H9 (cell line): ENCODE measurements around the gene CNMD. TPM values are rescaled to one million over a fixed set of nuclear protein-coding genes. Genes with fewer than 3 reads are reported as not detected.
"Not testable (repeated sequence)": the region's sequence is repeated elsewhere in the genome, so short reads cannot be mapped to it uniquely, and the experiment has no call there.

Source experiments
- DNase-seq: peaks from one replicate; pipeline ENCODE4 v3.0.0-alpha.2; 2017
- H2AFZ ChIP-seq: one replicate; pipeline ENCODE4 v1.6.1; 2013; ENCODE audit warnings: mild to moderate bottlenecking, low read length, control low read depth, moderate library complexity
- H2AK5ac ChIP-seq: 2 replicates; pipeline ENCODE4 v1.6.1; 2013; ENCODE audit warnings: low read length, control low read depth, mixed read lengths; ENCODE audit not compliant: insufficient read length
- H2BK120ac ChIP-seq: one replicate; pipeline ENCODE4 v1.6.1; 2013; ENCODE audit warnings: low read depth, mild to moderate bottlenecking, low read length, control low read depth, inconsistent platforms; ENCODE audit not compliant: poor library complexity, severe bottlenecking
- H2BK12ac ChIP-seq: 2 replicates; pipeline ENCODE4 v1.6.1; 2013; ENCODE audit warnings: low read length, control low read depth, mixed read lengths, low read depth; ENCODE audit not compliant: insufficient read length
- H2BK15ac ChIP-seq: 2 replicates; pipeline ENCODE4 v1.6.1; 2013; ENCODE audit warnings: low read depth, low read length, control low read depth
- H2BK20ac ChIP-seq: one replicate; pipeline ENCODE4 v1.6.1; 2013; ENCODE audit warnings: low read depth, mild to moderate bottlenecking, low read length, control low read depth, inconsistent platforms; ENCODE audit not compliant: poor library complexity, severe bottlenecking
- H2BK5ac ChIP-seq: 2 replicates; pipeline ENCODE4 v1.6.1; 2013; ENCODE audit warnings: low read length, control low read depth, mixed read lengths; ENCODE audit not compliant: insufficient read length
- H3K14ac ChIP-seq: 2 replicates; pipeline ENCODE4 v1.6.1; 2013; ENCODE audit warnings: low read length, control low read depth; ENCODE audit not compliant: insufficient read depth
- H3K18ac ChIP-seq: 2 replicates; pipeline ENCODE4 v1.6.1; 2013; ENCODE audit warnings: low read depth, mild to moderate bottlenecking, mixed read lengths, low read length, control low read depth; ENCODE audit not compliant: insufficient read length
- H3K23ac ChIP-seq: 2 replicates; pipeline ENCODE4 v1.6.1; 2013; ENCODE audit warnings: low read length, control low read depth, mixed read lengths, low read depth; ENCODE audit not compliant: insufficient read length
- H3K23me2 ChIP-seq: 2 replicates; pipeline ENCODE4 v1.6.1; 2013; ENCODE audit warnings: low read depth, mild to moderate bottlenecking, mixed read lengths, low read length, control low read depth; ENCODE audit not compliant: insufficient read length, poor library complexity, severe bottlenecking
- H3K27ac ChIP-seq: 2 replicates; pipeline ENCODE4 v1.5.1; 2013; ENCODE audit warnings: low read length, control low read depth, mixed read lengths, low read depth; ENCODE audit not compliant: insufficient read length
- H3K27me3 ChIP-seq: 2 replicates; pipeline ENCODE4 v1.6.1; 2013; ENCODE audit warnings: low read length, control low read depth, inconsistent platforms; ENCODE audit not compliant: insufficient read depth
- H3K4ac ChIP-seq: 2 replicates; pipeline ENCODE4 v1.6.1; 2013; ENCODE audit warnings: low read depth, mild to moderate bottlenecking, control low read depth, inconsistent platforms, low read length, moderate library complexity
- H3K4me1 ChIP-seq: 2 replicates; pipeline ENCODE4 v1.6.1; 2013; ENCODE audit warnings: low read length, control low read depth, inconsistent platforms; ENCODE audit not compliant: insufficient read depth
- H3K4me2 ChIP-seq: 2 replicates; pipeline ENCODE4 v1.6.1; 2013; ENCODE audit warnings: low read length, control low read depth, mixed read lengths; ENCODE audit not compliant: insufficient read length, insufficient read depth
- H3K56ac ChIP-seq: 2 replicates; pipeline ENCODE4 v1.6.1; 2013; ENCODE audit warnings: low read depth, mild to moderate bottlenecking, mixed read lengths, low read length, control low read depth; ENCODE audit not compliant: insufficient read length
- H3K79me1 ChIP-seq: 2 replicates; pipeline ENCODE4 v1.6.1; 2013; ENCODE audit warnings: low read depth, mild to moderate bottlenecking, moderate library complexity, low read length, control low read depth, inconsistent platforms; ENCODE audit not compliant: insufficient read depth, poor library complexity, severe bottlenecking
- H3K79me2 ChIP-seq: 2 replicates; pipeline ENCODE4 v1.6.1; 2013; ENCODE audit warnings: low read length, control low read depth, inconsistent platforms; ENCODE audit not compliant: insufficient read depth
- H3K9ac ChIP-seq: 2 replicates; pipeline ENCODE4 v1.6.1; 2013; ENCODE audit warnings: low read length, control low read depth, mixed read lengths; ENCODE audit not compliant: insufficient read length; ENCODE audit errors: extremely low read depth
- H3K9me3 ChIP-seq: one replicate; pipeline ENCODE4 v1.6.1; 2013; ENCODE audit warnings: low read depth, low read length, inconsistent platforms; ENCODE audit not compliant: control insufficient read depth
- H3T11ph ChIP-seq: one replicate; pipeline ENCODE4 v1.6.1; 2013; ENCODE audit warnings: mild to moderate bottlenecking, low read length, control low read depth, inconsistent platforms
- H4K20me1 ChIP-seq: one replicate; pipeline ENCODE4 v1.6.1; 2013; ENCODE audit not compliant: control insufficient read depth, insufficient read length, insufficient read depth
- H4K5ac ChIP-seq: 2 replicates; pipeline ENCODE4 v1.6.1; 2013; ENCODE audit warnings: low read depth, mild to moderate bottlenecking, mixed read lengths, low read length, control low read depth; ENCODE audit not compliant: insufficient read length
- H4K8ac ChIP-seq: replicated peaks from 2 replicates; pipeline ENCODE4 v1.6.1; 2013; ENCODE audit warnings: low read length, control low read depth, mixed read lengths, low read depth; ENCODE audit not compliant: insufficient read length
- H4K91ac ChIP-seq: 2 replicates; pipeline ENCODE4 v1.6.1; 2013; ENCODE audit warnings: low read depth, mild to moderate bottlenecking, moderate library complexity, mixed read lengths, low read length, control low read depth; ENCODE audit not compliant: insufficient read length
- H3K27ac Mint-ChIP-seq, 3 experiments: 2 replicates in 2 of 3; 3 replicates in 1 of 3; pipeline ENCODE4 v1.8.0; 2020 to 2021; ENCODE audit warnings: mixed read lengths in 3 of 3, mild to moderate bottlenecking in 1 of 3, moderate library complexity in 1 of 3
- H3K27me3 Mint-ChIP-seq: 2 replicates; pipeline ENCODE4 v1.8.0; 2021; ENCODE audit warnings: low read depth, mild to moderate bottlenecking, moderate library complexity, mixed read lengths
- H3K36me3 Mint-ChIP-seq, 3 experiments: 2 replicates in 2 of 3; 3 replicates in 1 of 3; pipeline ENCODE4 v1.8.0; 2020 to 2021; ENCODE audit warnings: low read depth in 3 of 3, mixed read lengths in 3 of 3; ENCODE audit not compliant: insufficient read depth in 1 of 3
- H3K4me1 Mint-ChIP-seq, 2 experiments: 2 replicates each; pipeline ENCODE4 v1.8.0; 2020; ENCODE audit warnings: mixed read lengths in 2 of 2
- H3K4me3 Mint-ChIP-seq, 2 experiments: 2 replicates in 1 of 2; 3 replicates in 1 of 2; pipeline ENCODE4 v1.8.0; 2020 to 2021; ENCODE audit warnings: mild to moderate bottlenecking in 2 of 2, mixed read lengths in 2 of 2, moderate library complexity in 1 of 2
- H3K9me3 Mint-ChIP-seq, 2 experiments: 2 replicates in 1 of 2; 3 replicates in 1 of 2; pipeline ENCODE4 v1.8.0; 2020; ENCODE audit warnings: mild to moderate bottlenecking in 2 of 2, mixed read lengths in 2 of 2, moderate library complexity in 1 of 2
- CTCF ChIP-seq: fragments of 200-600 bp; sonication (generic); conservative IDR thresholded peaks from 3 replicates; pipeline ENCODE4 v1.8.0; 2021; ENCODE audit warnings: antibody characterized with exemption, mild to moderate bottlenecking
- WGBS: extraction: QIAGEN DNeasy Blood & Tissue Kit; methylation state at CpG from one replicate; pipeline ENCODE4 v1.1.7; 2013; ENCODE audit warnings: missing lambda C conversion rate, low lambda C conversion rate, mixed read lengths; ENCODE audit not compliant: insufficient read length; ENCODE audit errors: extremely low coverage; 5-methylcytosine and 5-hydroxymethylcytosine counted together
- total RNA-seq: library from RNA; stranded (reverse); gene quantifications from 2 replicates; pipeline ENCODE4 v1.2.1, GENCODE V29; 2021

Gene CNMD
- total RNA-seq, 1 experiment from 2014 or later = 96.0 TPM

GRCh38 chr13:52686376-52686775 is 53.2 kb downstream of the CNMD start:
- Histone ChIP-seq H3K23ac (no peak overlapping the region), H3K56ac (no peak overlapping the region), H3K27me3 (no peaks in the 10 kb centered on the region), H3T11ph (no peak overlapping the region), H3K18ac (no peak overlapping the region), H3K23me2 (no peaks in the 10 kb centered on the region), H2BK5ac (no peak overlapping the region), H3K79me2 (no peaks in the 10 kb centered on the region), H3K4me1 (no peaks in the 10 kb centered on the region), H3K4me2 (no peak overlapping the region), H2AK5ac (no peak overlapping the region), H4K20me1 (no peaks in the 10 kb centered on the region), H4K8ac (no peak overlapping the region), H2BK20ac (no peak overlapping the region), H2BK15ac (no peak overlapping the region), H2BK12ac (no peak overlapping the region), H3K14ac (no peak overlapping the region), H2BK120ac (no peak overlapping the region), H3K9me3 (no peaks in the 10 kb centered on the region), H3K79me1 (no peaks in the 10 kb centered on the region), H4K91ac (no peak overlapping the region), H4K5ac (no peak overlapping the region), H3K27ac (no peak overlapping the region), H3K4ac (no peak overlapping the region), H3K9ac (no peak overlapping the region), H2AFZ (no peak overlapping the region)
- Mint-ChIP-seq H3K4me3 (no peak overlapping the region), H3K9me3 (no peaks in the 10 kb centered on the region), H3K4me1 (no peaks in the 10 kb centered on the region), H3K27me3 (no peaks in the 10 kb centered on the region), H3K36me3 (peaks cover 17 to 66% (median 59%) of the 10 kb centered on the region in 3 experiments; a peak in 6 of 7 replicates), H3K27ac (peak overlapping the region in 1 of 3 experiments; percentile 46; a peak in 3 of 7 replicates)
- WGBS = no CpG with 5 or more reads among the region's 4 CpGs
- no peak for DNase-seq
- TF ChIP-seq CTCF = no peak

GRCh38 chr13:52685806-52686205 is 53.8 kb downstream of the CNMD start:
- not testable (repeated sequence) for H3K14ac ChIP-seq, H3K9me3 Mint-ChIP-seq, H3K27me3 Mint-ChIP-seq, H3T11ph ChIP-seq, H3K4me1 ChIP-seq, H3K79me1 ChIP-seq, H2BK120ac ChIP-seq, DNase-seq, H2BK5ac ChIP-seq, H3K27ac ChIP-seq, H2AFZ ChIP-seq, H3K9me3 ChIP-seq, H3K56ac ChIP-seq, H2BK20ac ChIP-seq, H4K91ac ChIP-seq, H3K23ac ChIP-seq, H4K8ac ChIP-seq, H3K4me3 Mint-ChIP-seq, H2BK15ac ChIP-seq, H4K20me1 ChIP-seq, H3K4me1 Mint-ChIP-seq, H3K4ac ChIP-seq, H3K9ac ChIP-seq, H2AK5ac ChIP-seq, H3K79me2 ChIP-seq, H4K5ac ChIP-seq, H3K18ac ChIP-seq, H3K27me3 ChIP-seq, H3K4me2 ChIP-seq, H2BK12ac ChIP-seq, H3K23me2 ChIP-seq
- Mint-ChIP-seq H3K36me3 (peaks cover 20 to 65% (median 61%) of the 10 kb centered on the region in 3 experiments; a peak in 6 of 7 replicates), H3K27ac (peak overlapping the region in 2 of 3 experiments; percentile 46 to 83; a peak in 3 of 7 replicates)
- WGBS = no CpG with 5 or more reads among the region's 9 CpGs
